OCI-LY7 (cell line): Measurements from ENCODE around the gene DEXI.

Source experiments
- EZH2phosphoT487 ChIP-seq: fragments of 200-600 bp; sonication (generic); IDR thresholded peaks from 2 replicates; pipeline ENCODE4 v1.6.1; 2018; ENCODE audit warnings: low read depth, borderline replicate concordance, mild to moderate bottlenecking, mixed run types, antibody characterized with exemption, low read length, moderate library complexity, mixed read lengths
- TF ChIP-seq, protein P1 (sequence below): fragments of 200-600 bp; sonication (generic); conservative IDR thresholded peaks from 2 replicates; pipeline ENCODE4 v1.5.1; 2014; ENCODE audit warnings: mild to moderate bottlenecking, antibody characterized with exemption, low read length, moderate library complexity, mixed read lengths

DNA sequence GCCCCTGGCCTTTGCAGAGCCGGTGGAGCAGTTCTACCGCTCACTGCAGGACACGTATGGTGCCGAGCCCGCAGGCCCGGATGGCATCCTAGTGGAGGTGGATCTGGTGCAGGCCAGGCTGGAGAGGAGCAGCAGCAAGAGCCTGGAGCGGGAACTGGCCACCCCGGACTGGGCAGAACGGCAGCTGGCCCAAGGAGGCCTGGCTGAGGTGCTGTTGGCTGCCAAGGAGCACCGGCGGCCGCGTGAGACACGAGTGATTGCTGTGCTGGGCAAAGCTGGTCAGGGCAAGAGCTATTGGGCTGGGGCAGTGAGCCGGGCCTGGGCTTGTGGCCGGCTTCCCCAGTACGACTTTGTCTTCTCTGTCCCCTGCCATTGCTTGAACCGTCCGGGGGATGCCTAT is 35.8 kb downstream of the DEXI start:
- TF ChIP-seq, protein P1, sequence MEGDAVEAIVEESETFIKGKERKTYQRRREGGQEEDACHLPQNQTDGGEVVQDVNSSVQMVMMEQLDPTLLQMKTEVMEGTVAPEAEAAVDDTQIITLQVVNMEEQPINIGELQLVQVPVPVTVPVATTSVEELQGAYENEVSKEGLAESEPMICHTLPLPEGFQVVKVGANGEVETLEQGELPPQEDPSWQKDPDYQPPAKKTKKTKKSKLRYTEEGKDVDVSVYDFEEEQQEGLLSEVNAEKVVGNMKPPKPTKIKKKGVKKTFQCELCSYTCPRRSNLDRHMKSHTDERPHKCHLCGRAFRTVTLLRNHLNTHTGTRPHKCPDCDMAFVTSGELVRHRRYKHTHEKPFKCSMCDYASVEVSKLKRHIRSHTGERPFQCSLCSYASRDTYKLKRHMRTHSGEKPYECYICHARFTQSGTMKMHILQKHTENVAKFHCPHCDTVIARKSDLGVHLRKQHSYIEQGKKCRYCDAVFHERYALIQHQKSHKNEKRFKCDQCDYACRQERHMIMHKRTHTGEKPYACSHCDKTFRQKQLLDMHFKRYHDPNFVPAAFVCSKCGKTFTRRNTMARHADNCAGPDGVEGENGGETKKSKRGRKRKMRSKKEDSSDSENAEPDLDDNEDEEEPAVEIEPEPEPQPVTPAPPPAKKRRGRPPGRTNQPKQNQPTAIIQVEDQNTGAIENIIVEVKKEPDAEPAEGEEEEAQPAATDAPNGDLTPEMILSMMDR = no peak
- no peak for TF ChIP-seq EZH2phosphoT487
